ENCODE results near the gene B3GAT2. TPM values are rescaled to one million over a fixed set of nuclear protein-coding genes. Genes with fewer than 3 reads are reported as not detected.

The B3GAT2 gene
- total and polyA plus RNA-seq, 3 experiments from 2014 or later = 0.22 TPM; not detected in 2

GRCh38 chr6:70980727-70981126, 23.9 kb upstream of the B3GAT2 start:
- Histone ChIP-seq H3K27ac (ENCODE audit: low read depth, low read length) (no peak overlapping the region), H3K36me3 (ENCODE audit: insufficient read depth, low read length) (no peaks in the 10 kb centered on the region), H3K27me3 (ENCODE audit: insufficient read depth, low read length, poor library complexity, severe bottlenecking) (no peaks in the 10 kb centered on the region), H3K9me3 (ENCODE audit: low read length) (no peaks in the 10 kb centered on the region), H3K4me3 (ENCODE audit: low read length) (no peak overlapping the region), H3K4me1 (ENCODE audit: insufficient read depth, low read length) (no peaks in the 10 kb centered on the region)
- no peak overlapping the region for H3K27ac Mint-ChIP-seq
- peaks cover 2 to 6% of the 10 kb centered on the region in 2 donors for H3K27me3 Mint-ChIP-seq
- ChIA-PET POLR2A (no interaction called here), CTCF (no interaction called here)
- DNase-seq = no peak
- no peaks in the 10 kb centered on the region for H3K4me1 Mint-ChIP-seq
- H3K9me3 Mint-ChIP-seq = peaks cover 0 to 5% (median 3%) of the 10 kb centered on the region in 5 donors
- H3K36me3 Mint-ChIP-seq = no peaks in the 10 kb centered on the region
- no peak overlapping the region for H3K4me3 Mint-ChIP-seq

- Mint-ChIP-seq H3K4me1 (no peaks in the 10 kb centered on the region), H3K27ac (no peak overlapping the region), H3K9me3 (peaks cover 0 to 7% (median 0%) of the 10 kb centered on the region in 5 donors), H3K36me3 (peaks cover 0 to 1% (median 0%) of the 10 kb centered on the region in 3 donors), H3K27me3 (peaks cover 22 to 44% of the 10 kb centered on the region in 2 donors), H3K4me3 (no peak overlapping the region)
- Histone ChIP-seq H3K4me1 (ENCODE audit: insufficient read depth, low read length) (no peaks in the 10 kb centered on the region), H3K27ac (ENCODE audit: low read depth, low read length) (no peak overlapping the region), H3K4me3 (ENCODE audit: low read length) (no peak overlapping the region), H3K36me3 (ENCODE audit: insufficient read depth, low read length) (no peaks in the 10 kb centered on the region), H3K27me3 (ENCODE audit: insufficient read depth, low read length, poor library complexity, severe bottlenecking) (no peaks in the 10 kb centered on the region), H3K9me3 (ENCODE audit: low read length) (no peaks in the 10 kb centered on the region)
- CTCF ChIA-PET = no interaction called here
- no peak for DNase-seq
- POLR2A ChIA-PET = no interaction called here
Observed at GRCh38 chr6:70973604-70974003, 16.7 kb upstream of the B3GAT2 start.

- Mint-ChIP-seq H3K4me3 (no peak overlapping the region), H3K27ac (no peak overlapping the region), H3K9me3 (no peaks in the 10 kb centered on the region), H3K36me3 (no peaks in the 10 kb centered on the region), H3K4me1 (no peaks in the 10 kb centered on the region), H3K27me3 (peaks cover 4 to 9% of the 10 kb centered on the region in 2 donors)
- Histone ChIP-seq H3K4me3 (ENCODE audit: low read length) (no peak overlapping the region), H3K4me1 (ENCODE audit: insufficient read depth, low read length) (no peaks in the 10 kb centered on the region), H3K9me3 (ENCODE audit: low read length) (no peaks in the 10 kb centered on the region), H3K36me3 (ENCODE audit: insufficient read depth, low read length) (no peaks in the 10 kb centered on the region), H3K27ac (ENCODE audit: low read depth, low read length) (no peak overlapping the region), H3K27me3 (ENCODE audit: insufficient read depth, low read length, poor library complexity, severe bottlenecking) (no peaks in the 10 kb centered on the region)
- DNase-seq = no peak
- ChIA-PET CTCF (no interaction called here), POLR2A (no interaction called here)
Observed at GRCh38 chr6:70967049-70967448, 10.2 kb upstream of the B3GAT2 start.

- ChIA-PET CTCF (interaction anchor here (1.1 kb wide), 1 partner anchor 436 kb away, joined by 3 read pairs; no protein-coding TSS in a partner anchor), POLR2A (no interaction called here)
- H3K9me3 ChIP-seq (ENCODE audit: low read length) = no peaks in the 10 kb centered on the region
- no peaks in the 10 kb centered on the region for H3K9me3 Mint-ChIP-seq
- no peak overlapping the region for H3K27ac Mint-ChIP-seq
- no peak overlapping the region for H3K27ac ChIP-seq (ENCODE audit: low read depth, low read length)
- no peaks in the 10 kb centered on the region for H3K36me3 Mint-ChIP-seq
- H3K4me3 ChIP-seq (ENCODE audit: low read length) = no peak overlapping the region
- H3K4me1 ChIP-seq (ENCODE audit: insufficient read depth, low read length) = peaks cover 4% of the 10 kb centered on the region
- peak overlapping the region; percentile 32 to 85 (median 58) for H3K4me3 Mint-ChIP-seq
- DNase-seq = peak in 1 of 5 donors; percentile 2
- H3K27me3 Mint-ChIP-seq = peaks cover 26 to 71% of the 10 kb centered on the region in 2 donors
- H3K4me1 Mint-ChIP-seq = peaks cover 14 to 34% (median 19%) of the 10 kb centered on the region in 3 donors
- peaks cover 14% of the 10 kb centered on the region for H3K27me3 ChIP-seq (ENCODE audit: insufficient read depth, low read length, poor library complexity, severe bottlenecking)
- no peaks in the 10 kb centered on the region for H3K36me3 ChIP-seq (ENCODE audit: insufficient read depth, low read length)
Observed at GRCh38 chr6:70957284-70957617, 391 bp upstream of the B3GAT2 start.

- H3K9me3 Mint-ChIP-seq = no peaks in the 10 kb centered on the region
- Histone ChIP-seq H3K27ac (ENCODE audit: low read depth, low read length) (no peak overlapping the region), H3K4me3 (ENCODE audit: low read length) (peak overlapping the region; percentile 23), H3K36me3 (ENCODE audit: insufficient read depth, low read length) (no peaks in the 10 kb centered on the region), H3K4me1 (ENCODE audit: insufficient read depth, low read length) (peaks cover 4% of the 10 kb centered on the region), H3K9me3 (ENCODE audit: low read length) (no peaks in the 10 kb centered on the region), H3K27me3 (ENCODE audit: insufficient read depth, low read length, poor library complexity, severe bottlenecking) (peaks cover 14% of the 10 kb centered on the region)
- ChIA-PET CTCF (interaction anchor here (0.7 to 2.7 kb wide), 21 partner anchors 13 to 735 kb away, joined by 3 to 18 read pairs (median 4); no protein-coding TSS in a partner anchor), POLR2A (interaction anchor here (1.2 kb wide), 1 partner anchor 289 kb away, joined by 3 read pairs; the partner anchor contains the start of gene SMAP1)
- no peak overlapping the region for H3K27ac Mint-ChIP-seq
- peaks cover 26 to 71% of the 10 kb centered on the region in 2 donors for H3K27me3 Mint-ChIP-seq
- H3K36me3 Mint-ChIP-seq = no peaks in the 10 kb centered on the region
- H3K4me3 Mint-ChIP-seq = peak overlapping the region; percentile 60 to 90 (median 77)
- no peak for DNase-seq
- peaks cover 14 to 34% (median 19%) of the 10 kb centered on the region in 3 donors for H3K4me1 Mint-ChIP-seq
Observed at GRCh38 chr6:70956191-70956450, 739 bp downstream of the B3GAT2 start.

GRCh38 chr6:70955441-70956190, 1.2 kb downstream of the B3GAT2 start:
- Histone ChIP-seq H3K4me3 (ENCODE audit: low read length) (peak overlapping the region; percentile 55), H3K9me3 (ENCODE audit: low read length) (no peaks in the 10 kb centered on the region), H3K27me3 (ENCODE audit: insufficient read depth, low read length, poor library complexity, severe bottlenecking) (peaks cover 14% of the 10 kb centered on the region), H3K36me3 (ENCODE audit: insufficient read depth, low read length) (no peaks in the 10 kb centered on the region), H3K27ac (ENCODE audit: low read depth, low read length) (no peak overlapping the region), H3K4me1 (ENCODE audit: insufficient read depth, low read length) (peaks cover 4% of the 10 kb centered on the region)
- ChIA-PET POLR2A (interaction anchor here (1.2 kb wide), 1 partner anchor 288 kb away, joined by 3 read pairs; the partner anchor contains the start of gene SMAP1), CTCF (interaction anchor here (0.7 to 2.7 kb wide), 21 partner anchors 13 to 735 kb away, joined by 3 to 18 read pairs (median 4); no protein-coding TSS in a partner anchor)
- DNase-seq = peak; percentile 72 to 85 (median 76)
- H3K9me3 Mint-ChIP-seq = no peaks in the 10 kb centered on the region
- no peaks in the 10 kb centered on the region for H3K36me3 Mint-ChIP-seq
- peaks cover 26 to 71% of the 10 kb centered on the region in 2 donors for H3K27me3 Mint-ChIP-seq
- H3K27ac Mint-ChIP-seq = no peak overlapping the region
- H3K4me1 Mint-ChIP-seq = peaks cover 14 to 34% (median 19%) of the 10 kb centered on the region in 3 donors
- H3K4me3 Mint-ChIP-seq = peak overlapping the region; percentile 74 to 90 (median 77)

- Histone ChIP-seq H3K27me3 (ENCODE audit: insufficient read depth, low read length, poor library complexity, severe bottlenecking) (peaks cover 14% of the 10 kb centered on the region), H3K36me3 (ENCODE audit: insufficient read depth, low read length) (no peaks in the 10 kb centered on the region), H3K4me1 (ENCODE audit: insufficient read depth, low read length) (peaks cover 4% of the 10 kb centered on the region), H3K4me3 (ENCODE audit: low read length) (no peak overlapping the region), H3K9me3 (ENCODE audit: low read length) (no peaks in the 10 kb centered on the region), H3K27ac (ENCODE audit: low read depth, low read length) (no peak overlapping the region)
- no peaks in the 10 kb centered on the region for H3K9me3 Mint-ChIP-seq
- peak overlapping the region; percentile 44 to 81 (median 77) for H3K4me3 Mint-ChIP-seq
- no peaks in the 10 kb centered on the region for H3K36me3 Mint-ChIP-seq
- peaks cover 14 to 34% (median 19%) of the 10 kb centered on the region in 3 donors for H3K4me1 Mint-ChIP-seq
- peaks cover 26 to 62% of the 10 kb centered on the region in 2 donors for H3K27me3 Mint-ChIP-seq
- POLR2A ChIA-PET = no interaction called here
- DNase-seq = no peak
- CTCF ChIA-PET = interaction anchor here (1.6 to 2.7 kb wide), 4 partner anchors 12 to 434 kb away, joined by 5 to 18 read pairs (median 6); no protein-coding TSS in a partner anchor
- H3K27ac Mint-ChIP-seq = no peak overlapping the region
Observed at GRCh38 chr6:70954750-70955149, 2.1 kb downstream of the B3GAT2 start.

- Mint-ChIP-seq H3K27ac (no peak overlapping the region), H3K4me3 (peak overlapping the region; percentile 17 to 77 (median 63)), H3K9me3 (no peaks in the 10 kb centered on the region), H3K27me3 (peaks cover 26 to 58% of the 10 kb centered on the region in 2 donors), H3K4me1 (peaks cover 14 to 34% (median 19%) of the 10 kb centered on the region in 3 donors), H3K36me3 (no peaks in the 10 kb centered on the region)
- ChIA-PET CTCF (interaction anchor here (2.7 kb wide), 1 partner anchor 247 kb away, joined by 18 read pairs; no protein-coding TSS in a partner anchor), POLR2A (no interaction called here)
- Histone ChIP-seq H3K9me3 (ENCODE audit: low read length) (no peaks in the 10 kb centered on the region), H3K36me3 (ENCODE audit: insufficient read depth, low read length) (no peaks in the 10 kb centered on the region), H3K4me1 (ENCODE audit: insufficient read depth, low read length) (peaks cover 4% of the 10 kb centered on the region), H3K27me3 (ENCODE audit: insufficient read depth, low read length, poor library complexity, severe bottlenecking) (peaks cover 14% of the 10 kb centered on the region), H3K4me3 (ENCODE audit: low read length) (no peak overlapping the region), H3K27ac (ENCODE audit: low read depth, low read length) (no peak overlapping the region)
- no peak for DNase-seq
Observed at GRCh38 chr6:70954176-70954575, 2.7 kb downstream of the B3GAT2 start.

All from CD8-positive, alpha-beta memory T cell (primary cell).